Right lobe of liver (tissue), 6 donors: Measurements from ENCODE around the gene USP43. TPM values are rescaled to one million over a fixed set of nuclear protein-coding genes. Genes with fewer than 3 reads are reported as not detected.

Source experiments
- ATAC-seq, 4 donors: fragments of 200-7000 bp; cut with Tn5 transposase; one replicate each; pipeline ENCODE4 v1.9.1; 2020; ENCODE audit warnings: mild to moderate bottlenecking in 4 of 4, moderate library complexity in 4 of 4
- DNase-seq, 3 donors: peaks; one replicate each; pipeline ENCODE4 v3.0.0-alpha.2; 2020
- H3K27ac ChIP-seq, 3 donors: fragments of 200-600 bp; one replicate each; pipeline ENCODE4 v1.8.0; 2022
- H3K27me3 ChIP-seq, 2 donors: fragments of 200-600 bp; one replicate each; pipeline ENCODE4 v1.8.0; 2022
- H3K36me3 ChIP-seq, 4 donors: fragments of 200-600 bp; sonication (generic) in 1 of 4; one replicate each; pipeline versions ENCODE4 v1.5.1 to v1.8.0; 2017 to 2022; ENCODE audit warnings: control low read depth in 1 of 4
- H3K4me1 ChIP-seq, 4 donors: fragments of 200-600 bp; sonication (generic) in 1 of 4; one replicate each; pipeline versions ENCODE4 v1.5.1 to v1.8.0; 2017 to 2022; ENCODE audit warnings: control low read depth in 1 of 4
- H3K4me3 ChIP-seq, 3 donors: fragments of 200-600 bp; one replicate each; pipeline ENCODE4 v1.8.0; 2022
- H3K9me3 ChIP-seq, 4 donors: fragments of 200-600 bp; sonication (generic) in 1 of 4; one replicate each; pipeline versions ENCODE4 v1.5.1 to v1.8.0; 2017 to 2022; ENCODE audit warnings: control low read depth in 1 of 4
- CTCF ChIP-seq, 4 donors: fragments of 200-600 bp in 3 of 4; fragments of 450-650 bp in 1 of 4; IDR thresholded peaks; one replicate each; pipeline versions ENCODE4 v1.5.1 to v1.8.0; 2016 to 2022; ENCODE audit warnings: antibody characterized with exemption in 4 of 4, mild to moderate bottlenecking in 2 of 4
- POLR2A ChIP-seq: fragments of 450-650 bp; IDR thresholded peaks from one replicate; pipeline ENCODE4 v1.6.1; 2017; ENCODE audit warnings: antibody characterized with exemption, mild to moderate bottlenecking
- WGBS: methylation state at CpG from one replicate; pipeline ENCODE4 v1.1.6; 2018; ENCODE audit warnings: low coverage, low lambda C conversion rate; ENCODE audit not compliant: insufficient coverage; ENCODE audit errors: missing lambda C conversion rate; 5-methylcytosine and 5-hydroxymethylcytosine counted together
- intact Hi-C, 2 donors: fragments of 100-400 bp; cut with DNase I; formaldehyde crosslinking; loops; one replicate each; pipeline versions ENCODE4 v1.11.2 to v1.14.1; 2022
- total RNA-seq, 6 experiments: library from RNA; depleted of rRNA in 2 of 6; stranded (reverse); fragments of >200 nt in 2 of 6; fragmentation: NEBNext Ultra II Directional in 3 of 6; extraction: Animal tissue kit (Norgen Biotek cat#: 25700) in 3 of 6; gene quantifications; one replicate each; pipeline versions ENCODE4 v1.1.0 to v1.2.4, GENCODE V29; 2016 to 2023
- donor health status: DM: no; HTN: yes; CAD: no.
- donor health status: DM: no; HTN: no; CAD: no.
- donor health status: DM: no; HTN: no; CAD: no.
- donor health status: DM: no; HTN: yes; CAD: no.
- donor health status: DM: no; HTN: yes; CAD: no.

USP43 gene
- total RNA-seq, 6 experiments from 2014 or later, result 2.1 to 11.6 (median 6.8) TPM

- Histone ChIP-seq H3K27ac (no peak overlapping the region), H3K9me3 (peaks cover 0 to 6% (median 0%) of the 10 kb centered on the region in 4 donors), H3K4me1 (no peaks in the 10 kb centered on the region), H3K36me3 (no peaks in the 10 kb centered on the region), H3K4me3 (no peak overlapping the region), H3K27me3 (no peaks in the 10 kb centered on the region)
- intact Hi-C loops, result loop anchor here in 1 of 2 donors (10.0 kb wide), 1 partner anchor 103 kb away; the partner anchor contains the start of genes CFAP52 and STX8
- DNase-seq, result no peak
- ATAC-seq, result no peak
- TF ChIP-seq POLR2A, result no peak
- no peak for TF ChIP-seq CTCF (IDR thresholded peaks at IDR 0.05)
- WGBS, result 79% methylated on average over 4 of the region's 4 CpGs
Observed at GRCh38 chr17:9677896-9678295, 32.6 kb downstream of the USP43 start.

DNA sequence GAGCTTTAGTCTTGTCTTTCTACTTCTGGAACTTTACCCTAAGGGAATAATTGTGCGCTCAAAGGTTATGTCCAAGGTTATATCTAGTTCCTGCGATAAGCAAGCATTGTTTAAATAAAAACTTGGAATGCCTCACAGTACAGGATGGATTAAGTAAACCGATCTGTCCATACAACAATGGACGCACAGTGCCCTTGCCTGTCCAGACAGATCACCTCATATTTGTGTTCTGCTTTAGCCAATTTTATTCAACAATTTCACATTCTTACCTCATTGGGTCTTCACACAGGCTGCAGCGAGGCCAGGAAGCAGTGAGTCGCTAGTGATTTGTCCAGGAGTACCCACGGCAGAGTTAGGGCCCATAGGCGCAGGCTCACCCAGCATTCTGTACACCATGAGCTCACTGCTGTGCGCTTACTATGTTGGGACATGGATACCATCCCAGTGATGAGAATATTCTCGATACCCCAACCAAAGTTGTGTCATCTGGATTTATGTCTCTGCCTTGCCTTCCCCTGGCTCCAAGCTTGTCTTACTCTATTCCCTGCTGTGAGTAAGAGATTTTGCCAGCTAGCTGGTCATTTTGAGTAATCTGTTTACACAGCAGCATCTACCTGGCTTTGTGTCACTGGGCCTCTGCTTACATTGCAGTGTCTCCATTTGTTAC lies 39.8 kb downstream of the USP43 start:
- H3K4me3 ChIP-seq, result no peak overlapping the region
- H3K4me1 ChIP-seq, result peaks cover 0 to 9% (median 0%) of the 10 kb centered on the region in 4 donors
- intact Hi-C loops, result no loop called here
- 49% methylated on average over 10 of the region's 10 CpGs for WGBS
- ATAC-seq (peak; percentile 52 to 93 (median 80)), DNase-seq (peak in 1 of 3 donors; percentile 60)
- peak overlapping the region in 1 of 3 donors; percentile 16 for H3K27ac ChIP-seq
- no peaks in the 10 kb centered on the region for H3K36me3 ChIP-seq
- no peaks in the 10 kb centered on the region for H3K9me3 ChIP-seq
- TF ChIP-seq CTCF (IDR thresholded peaks at IDR 0.05) (no peak), POLR2A (peak; percentile 37)
- no peaks in the 10 kb centered on the region for H3K27me3 ChIP-seq

GRCh38 chr17:9693755-9694154 lies 48.4 kb downstream of the USP43 start:
- no peak for DNase-seq
- no peaks in the 10 kb centered on the region for H3K9me3 ChIP-seq
- intact Hi-C loops, result no loop called here
- no peak overlapping the region for H3K27ac ChIP-seq
- H3K4me3 ChIP-seq, result no peak overlapping the region
- no peaks in the 10 kb centered on the region for H3K27me3 ChIP-seq
- WGBS, result 80% methylated on average over 6 of the region's 7 CpGs
- no peaks in the 10 kb centered on the region for H3K4me1 ChIP-seq
- peaks cover 0 to 1% (median 0%) of the 10 kb centered on the region in 4 donors for H3K36me3 ChIP-seq
- TF ChIP-seq CTCF (IDR thresholded peaks at IDR 0.05) (no peak), POLR2A (no peak)
- no peak for ATAC-seq

- peaks cover 0 to 1% (median 0%) of the 10 kb centered on the region in 4 donors for H3K36me3 ChIP-seq
- ATAC-seq, result peak in 2 of 4 donors; percentile 17 to 27
- no peaks in the 10 kb centered on the region for H3K9me3 ChIP-seq
- intact Hi-C loops, result no loop called here
- TF ChIP-seq POLR2A (no peak), CTCF (IDR thresholded peaks at IDR 0.05) (peak in 1 of 4 donors; percentile 17)
- H3K4me3 ChIP-seq, result no peak overlapping the region
- no peaks in the 10 kb centered on the region for H3K27me3 ChIP-seq
- H3K27ac ChIP-seq, result no peak overlapping the region
- WGBS, result 89% methylated on average over 7 of the region's 12 CpGs
- no peak for DNase-seq
- H3K4me1 ChIP-seq, result no peaks in the 10 kb centered on the region
Observed at GRCh38 chr17:9696279-9697044, 51.1 kb downstream of the USP43 start.
